Measurements from ENCODE around the gene IFNK.

Gene IFNK

DNA sequence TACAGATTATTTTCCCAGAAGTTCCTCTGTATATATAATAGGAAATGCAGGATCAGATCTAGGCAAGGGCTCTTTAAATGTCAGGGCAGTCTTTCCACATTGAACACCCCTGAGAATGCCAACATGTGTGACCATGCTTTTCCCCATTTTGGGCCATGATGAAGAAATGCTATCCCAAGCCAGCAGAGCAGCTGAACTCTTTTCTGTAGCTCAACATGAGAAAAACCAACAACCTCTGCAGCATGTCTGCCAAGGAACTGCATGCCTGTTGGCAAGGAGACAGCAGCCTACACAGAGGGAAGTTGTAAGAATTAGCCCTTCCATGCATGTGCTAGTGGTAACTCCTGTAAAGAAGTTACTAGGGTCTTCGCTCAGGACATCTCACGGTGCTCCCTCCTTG, 9.5 kb upstream of the IFNK start:
- DNase-seq = no peak

DNA sequence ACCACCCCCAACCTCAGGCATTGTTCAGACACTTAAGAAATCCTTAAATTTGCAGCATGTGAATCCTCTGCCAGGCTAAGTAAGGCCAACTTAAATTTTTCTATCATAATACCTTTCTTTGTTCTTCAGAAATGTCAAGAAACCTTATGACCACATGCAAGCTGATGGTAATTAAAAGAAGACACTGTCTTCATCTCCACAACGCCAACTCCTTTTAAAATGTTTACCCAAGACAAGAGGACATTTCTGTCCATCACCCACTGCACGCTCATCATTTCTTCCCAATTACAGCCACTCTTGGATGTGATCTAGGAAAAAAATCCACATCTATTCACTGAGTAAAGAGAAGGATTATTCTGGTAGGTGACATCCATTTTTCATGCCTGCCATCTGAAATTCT, 6.1 kb upstream of the IFNK start:
- DNase-seq = no peak

GRCh38 chr9:27518809-27519208, 5.3 kb upstream of the IFNK start:
- no peak for DNase-seq

GRCh38 chr9:27519466-27520465, 4.3 kb upstream of the IFNK start:
- no peak for DNase-seq

- DNase-seq = no peak
Observed at GRCh38 chr9:27520986-27521385, 3.1 kb upstream of the IFNK start.

GRCh38 chr9:27523141-27523540, 949 bp upstream of the IFNK start:
- DNase-seq = no peak

DNA sequence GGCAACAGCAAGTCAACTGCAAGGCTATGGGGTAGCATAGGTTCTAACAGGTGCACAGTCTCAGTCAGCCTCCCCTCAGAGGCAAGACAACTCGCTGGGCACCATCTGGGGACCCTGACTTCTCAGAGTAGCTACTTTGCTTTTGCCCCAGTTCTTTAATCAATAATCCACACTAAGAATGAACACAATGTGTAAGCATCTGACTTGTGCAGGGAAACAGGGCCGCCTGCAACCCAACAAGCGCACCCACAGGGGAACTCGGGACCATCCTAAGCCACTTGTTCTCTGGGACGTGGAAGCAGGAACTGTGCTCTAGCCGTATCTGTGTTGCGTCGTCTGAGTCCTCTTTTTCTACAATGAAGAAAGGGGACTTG, 3.6 kb downstream of the IFNK start:
- no peak for DNase-seq

DNA sequence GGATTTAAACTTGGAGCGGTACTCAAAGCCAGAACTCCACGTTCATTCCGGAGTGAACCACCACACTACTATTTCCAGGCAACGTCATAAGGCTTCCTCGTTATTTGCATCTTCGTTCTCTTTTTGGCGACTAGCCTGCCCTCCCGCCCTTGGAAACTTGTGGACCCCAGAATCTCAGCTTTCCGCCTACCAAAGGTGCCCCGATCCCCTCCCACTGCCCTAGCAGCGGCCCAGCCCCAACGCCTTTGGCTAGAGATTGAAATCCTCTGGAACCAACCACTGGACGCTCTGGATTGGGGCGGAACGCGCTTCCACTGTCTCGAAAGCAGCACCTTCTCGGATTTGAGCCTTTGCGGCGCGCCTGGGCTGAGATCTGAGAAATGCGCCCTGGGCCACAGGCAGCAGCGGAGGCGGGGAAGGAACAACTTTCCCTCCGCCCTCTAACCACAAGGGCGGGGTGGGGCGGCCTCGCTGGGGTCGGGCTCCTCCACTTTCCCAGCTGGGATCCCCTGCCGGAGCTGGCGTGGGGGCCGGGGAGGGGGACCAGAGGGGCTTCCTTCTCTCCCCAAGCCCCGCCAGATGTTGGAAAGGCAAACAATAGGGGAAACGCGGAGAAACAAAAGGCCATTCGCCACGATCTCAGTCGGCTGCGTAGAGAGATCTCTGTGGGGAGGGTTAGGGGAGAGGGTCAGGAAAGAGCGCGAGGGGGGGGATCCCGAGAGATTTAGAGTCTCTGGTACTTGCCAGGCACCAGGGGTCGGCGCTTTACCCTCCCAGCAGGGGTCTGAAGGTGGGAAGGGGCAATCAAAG, 4.2 kb downstream of the IFNK start:
- peak; percentile 33 for DNase-seq

GRCh38 chr9:27528886-27529315, 4.8 kb downstream of the IFNK start:
- peak; percentile 7 for DNase-seq

GRCh38 chr9:27529316-27530278, 5.5 kb downstream of the IFNK start, which contains the start of gene MOB3B:
Gene MOB3B, minus strand, starts transcription at chr9:27529814. Its CDS starts 74,264 bp downstream, at chr9:27455550.
- DNase-seq = peak; percentile 57

DNA sequence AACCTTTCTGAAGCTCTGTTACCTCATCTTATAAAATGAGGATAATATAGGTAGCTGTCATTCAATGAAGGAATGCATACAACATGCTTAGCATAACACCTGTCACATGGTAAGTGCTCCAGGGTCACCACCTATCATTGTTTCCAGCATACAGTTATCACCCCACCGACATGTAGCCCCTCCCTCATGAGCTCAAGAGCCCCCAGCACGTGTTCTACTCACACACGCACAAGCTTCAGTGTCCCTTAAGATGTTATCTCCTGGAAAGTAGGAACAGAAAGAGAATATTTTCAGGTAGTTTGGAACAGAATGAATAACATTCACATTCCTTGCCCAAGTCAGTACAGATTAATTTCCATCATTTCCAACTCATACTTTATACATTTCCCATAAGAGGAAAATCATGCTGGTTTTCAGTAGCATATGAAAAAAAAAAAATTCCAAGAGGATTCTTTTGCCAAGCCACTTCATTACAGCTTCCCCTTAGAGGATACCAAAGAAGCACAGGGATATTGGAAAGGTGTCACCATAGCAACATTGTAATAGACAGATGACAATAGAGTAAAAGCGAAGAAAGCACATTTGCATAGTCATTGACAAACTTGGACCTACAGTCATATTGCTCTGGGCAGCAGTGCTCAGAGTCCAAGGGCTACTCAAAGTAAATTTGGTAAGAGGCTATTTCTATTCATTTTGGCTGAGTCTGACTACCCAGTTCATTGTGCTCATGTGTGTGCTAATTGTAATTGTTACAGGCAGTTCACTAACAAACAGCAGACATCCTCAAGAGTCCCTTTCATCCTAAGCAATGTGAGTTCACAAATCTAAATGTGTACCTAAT, 7.0 kb downstream of the IFNK start:
- no peak for DNase-seq

GRCh38 chr9:27532046-27532445, 8.0 kb downstream of the IFNK start:
- no peak for DNase-seq

- DNase-seq = no peak
Observed at GRCh38 chr9:27533311-27533710, 9.2 kb downstream of the IFNK start.

- no peak for DNase-seq
Observed at GRCh38 chr9:27534131-27534530, 10.0 kb downstream of the IFNK start.

- no peak for DNase-seq
Observed at GRCh38 chr9:27534658-27535209, 10.6 kb downstream of the IFNK start.

DNA sequence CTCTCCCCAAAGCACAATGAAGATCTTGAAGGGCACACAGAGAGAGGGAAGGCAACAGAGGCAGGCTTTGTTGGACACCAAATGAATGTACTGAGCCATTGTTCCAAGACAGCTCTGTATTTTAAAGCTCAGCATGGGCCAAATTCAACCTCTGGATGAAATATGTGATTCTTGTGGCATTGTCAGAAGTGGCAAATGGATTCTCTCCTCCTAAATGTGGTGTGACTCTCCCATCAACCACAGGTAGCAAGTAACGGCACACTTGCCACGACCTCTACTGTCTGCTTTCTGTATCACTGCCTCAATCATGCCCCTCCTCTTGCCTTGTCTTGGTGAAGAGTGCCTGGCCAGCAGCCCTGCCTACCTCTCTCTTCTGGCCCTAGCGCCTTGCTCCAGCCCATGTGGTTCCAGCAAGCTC, 11.6 kb downstream of the IFNK start:
- no peak for DNase-seq

DNA sequence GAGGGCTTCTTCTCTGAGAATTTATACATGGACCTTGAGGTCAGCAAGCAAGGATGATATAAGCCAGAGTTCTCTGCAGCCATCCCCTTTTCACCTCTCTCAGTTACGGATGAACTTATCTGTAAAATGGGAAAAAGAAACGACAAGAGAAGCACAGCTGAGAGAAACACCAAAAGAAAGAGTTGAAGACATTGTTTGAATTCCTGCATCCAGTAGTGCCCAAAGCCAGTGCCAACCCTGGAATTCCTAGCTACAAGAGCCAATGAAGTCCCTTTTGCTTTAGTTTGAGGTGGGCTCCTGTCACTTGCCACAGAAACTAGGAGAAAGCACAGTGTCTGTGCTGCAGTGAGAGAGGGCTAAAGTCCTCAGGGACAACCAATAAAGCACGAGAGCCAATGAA, 12.1 kb downstream of the IFNK start:
- DNase-seq = no peak

DNA sequence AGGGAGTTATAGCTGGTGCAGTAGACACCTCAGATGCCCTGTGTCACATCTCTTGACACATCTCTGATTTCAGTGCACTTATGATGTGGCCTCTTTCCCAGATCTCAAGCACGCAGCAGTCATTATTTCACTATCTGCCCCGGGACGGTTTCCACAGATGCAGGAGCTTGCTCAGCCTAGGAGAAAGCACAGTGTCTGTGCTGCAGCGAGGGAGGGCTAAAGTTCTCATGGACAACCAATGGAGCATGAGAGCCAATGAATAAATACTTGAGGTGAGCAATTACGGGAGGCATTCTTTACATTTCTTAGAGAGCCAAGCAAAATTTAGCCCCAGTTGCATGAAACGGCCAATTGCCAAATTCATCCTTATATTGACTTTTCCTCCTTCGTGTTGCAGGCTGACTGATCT, 12.9 kb downstream of the IFNK start:
- no peak for DNase-seq

- DNase-seq = no peak
Observed at GRCh38 chr9:27537756-27538155, 13.7 kb downstream of the IFNK start.

DNA sequence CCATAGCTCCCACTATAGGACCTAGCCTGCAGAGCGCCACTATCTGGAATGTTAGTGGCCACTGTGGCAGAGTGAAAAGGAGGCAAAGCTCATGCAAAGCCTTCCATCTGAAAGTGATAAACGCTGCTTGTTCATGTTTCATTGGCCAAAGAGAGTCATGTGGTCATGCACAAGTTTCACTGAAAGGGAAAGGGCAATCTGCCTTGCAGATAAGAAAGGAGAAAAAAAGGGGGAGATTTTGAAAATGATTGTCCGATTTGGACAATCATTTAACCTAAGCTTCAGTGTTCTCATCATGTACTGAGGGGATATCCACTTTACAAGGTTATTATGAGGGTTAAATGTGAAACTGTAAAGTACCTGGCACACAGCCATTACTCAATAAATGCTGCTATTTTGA, 14.6 kb downstream of the IFNK start:
- no peak for DNase-seq

Measured in activated effector memory CD4-positive, alpha-beta T cell treated with Interleukin-2 at 50 U/mL for 16 hours (primary cell).